Ishikawa (cell line): ENCODE measurements around the gene IPO13.

ENCODE experiments used
- CEBPB ChIP-seq: IDR thresholded peaks from 2 replicates; pipeline ENCODE4 v1.6.1; 2012
- CREB1 ChIP-seq: IDR thresholded peaks from 2 replicates; pipeline ENCODE4 v1.6.1; 2012; ENCODE audit warnings: low read depth
- EP300 ChIP-seq: IDR thresholded peaks from 2 replicates; pipeline ENCODE4 v1.6.1; 2012; ENCODE audit warnings: borderline replicate concordance
- FOXM1 ChIP-seq: IDR thresholded peaks from 2 replicates; pipeline ENCODE4 v1.6.1; 2012; ENCODE audit warnings: low read depth, borderline replicate concordance
- REST ChIP-seq: IDR thresholded peaks from 2 replicates; pipeline ENCODE4 v1.6.1; 2012; ENCODE audit warnings: low read depth, mild to moderate bottlenecking
- TAF1 ChIP-seq: IDR thresholded peaks from 2 replicates; pipeline ENCODE4 v1.6.1; 2012; ENCODE audit warnings: low read depth, mild to moderate bottlenecking
- TCF12 ChIP-seq: IDR thresholded peaks from 2 replicates; pipeline ENCODE4 v1.6.1; 2012; ENCODE audit warnings: low read depth
- TEAD4 ChIP-seq: IDR thresholded peaks from 2 replicates; pipeline ENCODE4 v1.6.1; 2012
- YY1 ChIP-seq: IDR thresholded peaks from 2 replicates; pipeline ENCODE4 v1.6.1; 2012; ENCODE audit warnings: low read depth
- TF ChIP-seq, protein P1 (sequence below): IDR thresholded peaks from 2 replicates; pipeline ENCODE4 v1.6.1; 2012

GRCh38 chr1:43978264-43978550, 31.5 kb downstream of the IPO13 start:
- TF ChIP-seq EP300 (no peak), TCF12 (no peak), YY1 (no peak), FOXM1 (no peak), CEBPB (no peak), TAF1 (no peak), REST (no peak), TEAD4 (no peak), CREB1 (no peak)
- TF ChIP-seq, protein P1, sequence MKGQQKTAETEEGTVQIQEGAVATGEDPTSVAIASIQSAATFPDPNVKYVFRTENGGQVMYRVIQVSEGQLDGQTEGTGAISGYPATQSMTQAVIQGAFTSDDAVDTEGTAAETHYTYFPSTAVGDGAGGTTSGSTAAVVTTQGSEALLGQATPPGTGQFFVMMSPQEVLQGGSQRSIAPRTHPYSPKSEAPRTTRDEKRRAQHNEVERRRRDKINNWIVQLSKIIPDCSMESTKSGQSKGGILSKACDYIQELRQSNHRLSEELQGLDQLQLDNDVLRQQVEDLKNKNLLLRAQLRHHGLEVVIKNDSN, result no peak
